IMR-90 (cell line): ENCODE measurements around the gene ACOT9. TPM values are rescaled to one million over a fixed set of nuclear protein-coding genes. Genes with fewer than 3 reads are reported as not detected.

Experiments used
- ATAC-seq: fragments of 200-7000 bp; cut with Tn5 transposase; 2 replicates; pipeline ENCODE4 v1.9.1; 2020; ENCODE audit warnings: low read depth, mild to moderate bottlenecking, moderate library complexity
- BruUV-seq: library from RNA; stranded (reverse); fragments of 400-500 nt; replicated peaks from 2 replicates; lab custom pipeline; 2021; lab: Mats Ljungman, UMichigan
- CTCF ChIA-PET: fragments of 300-600 bp; formaldehyde crosslinking; extraction: SDS; loops from one replicate; lab custom pipeline; 2021; ENCODE audit warnings: antibody characterized with exemption; lab: Yijun Ruan, JAX
- POLR2A ChIA-PET: fragments of 300-600 bp; sonication (Branson Sonifier 250); formaldehyde crosslinking; loops from one replicate; lab custom pipeline; 2022; ENCODE audit warnings: antibody characterized with exemption; ENCODE audit not compliant: unreplicated experiment; lab: Charles Lee
- DNase-seq: peaks from one replicate; pipeline ENCODE4 v3.0.0; 2013
- H2AFZ ChIP-seq: replicated peaks from 2 replicates; pipeline ENCODE3; 2013; ENCODE audit warnings: low read length, mild to moderate bottlenecking; ENCODE audit not compliant: poor library complexity
- H2AK5ac ChIP-seq: 2 replicates; pipeline ENCODE4 v1.6.1; 2013; ENCODE audit warnings: low read depth, low read length, inconsistent platforms
- H2AK9ac ChIP-seq: replicated peaks from 2 replicates; pipeline ENCODE3; 2013; ENCODE audit warnings: mild to moderate bottlenecking, low read depth, low read length, moderate library complexity; ENCODE audit not compliant: poor library complexity
- H2BK120ac ChIP-seq: 2 replicates; pipeline ENCODE4 v1.6.1; 2013; ENCODE audit warnings: low read depth, low read length, inconsistent platforms
- H2BK15ac ChIP-seq: 3 replicates; pipeline ENCODE4 v1.6.1; 2013; ENCODE audit warnings: low read depth, low read length, inconsistent platforms
- H2BK20ac ChIP-seq: 2 replicates; pipeline ENCODE4 v1.6.1; 2013; ENCODE audit warnings: low read depth, mild to moderate bottlenecking, inconsistent platforms, low read length, moderate library complexity
- H2BK5ac ChIP-seq: 2 replicates; pipeline ENCODE4 v1.6.1; 2013; ENCODE audit warnings: mild to moderate bottlenecking, low read depth, low read length, inconsistent platforms; ENCODE audit not compliant: poor library complexity, severe bottlenecking
- H3K14ac ChIP-seq: replicated peaks from 2 replicates; pipeline ENCODE4 v1.6.1; 2013; ENCODE audit warnings: low read depth, low read length, inconsistent platforms
- H3K18ac ChIP-seq: 2 replicates; pipeline ENCODE4 v1.6.1; 2013; ENCODE audit warnings: low read depth, low read length, control low read depth
- H3K23ac ChIP-seq: 2 replicates; pipeline ENCODE4 v1.6.1; 2013; ENCODE audit warnings: low read depth, low read length, inconsistent platforms
- H3K27ac ChIP-seq: 2 replicates; pipeline ENCODE4 v1.5.1; 2013; ENCODE audit warnings: mild to moderate bottlenecking, control low read depth, low read length; ENCODE audit not compliant: insufficient read depth
- H3K27me3 ChIP-seq: 2 replicates; pipeline ENCODE4 v1.6.1; 2013; ENCODE audit warnings: low read length; ENCODE audit not compliant: control insufficient read depth, insufficient read depth
- H3K36me3 ChIP-seq: 2 replicates; pipeline ENCODE4 v1.6.1; 2013; ENCODE audit warnings: low read length, mixed read lengths; ENCODE audit not compliant: control insufficient read depth, insufficient read depth
- H3K4ac ChIP-seq: 2 replicates; pipeline ENCODE4 v1.6.1; 2013; ENCODE audit warnings: low read depth, low read length, inconsistent platforms
- H3K4me1 ChIP-seq: 2 replicates; pipeline ENCODE4 v1.6.1; 2013; ENCODE audit warnings: low read length, mixed read lengths; ENCODE audit not compliant: control insufficient read depth, insufficient read depth
- H3K4me2 ChIP-seq: 2 replicates; pipeline ENCODE4 v1.6.1; 2013; ENCODE audit warnings: low read depth, mild to moderate bottlenecking, control low read depth, low read length, moderate library complexity
- H3K4me3 ChIP-seq: 2 replicates; pipeline ENCODE4 v1.5.1; 2013; ENCODE audit warnings: low read depth, mild to moderate bottlenecking, control low read depth, low read length, moderate library complexity; ENCODE audit not compliant: insufficient read depth
- H3K56ac ChIP-seq: 2 replicates; pipeline ENCODE4 v1.6.1; 2013; ENCODE audit warnings: low read length, inconsistent platforms; ENCODE audit not compliant: insufficient read depth; ENCODE audit errors: extremely low read depth
- H3K79me1 ChIP-seq, 2 experiments: 2 replicates each; pipeline ENCODE4 v1.6.1; 2013; ENCODE audit warnings: low read length in 2 of 2, inconsistent platforms in 1 of 2, low read depth in 1 of 2
- H3K9ac ChIP-seq: 2 replicates; pipeline ENCODE4 v1.6.1; 2013; ENCODE audit warnings: low read depth, low read length, control low read depth
- H3K9me1 ChIP-seq: 2 replicates; pipeline ENCODE4 v1.6.1; 2013; ENCODE audit warnings: low read length, inconsistent platforms; ENCODE audit not compliant: insufficient read depth
- H3K9me3 ChIP-seq: 2 replicates; pipeline ENCODE4 v1.6.1; 2013; ENCODE audit warnings: low read length; ENCODE audit not compliant: control insufficient read depth, insufficient read depth
- H4K20me1 ChIP-seq: 2 replicates; pipeline ENCODE4 v1.6.1; 2013; ENCODE audit warnings: low read length, inconsistent platforms; ENCODE audit not compliant: insufficient read depth
- H4K5ac ChIP-seq: 2 replicates; pipeline ENCODE4 v1.6.1; 2013; ENCODE audit warnings: mild to moderate bottlenecking, low read depth, low read length, control low read depth
- H4K8ac ChIP-seq, 2 experiments: 2 replicates each; pipeline ENCODE4 v1.6.1; 2013; ENCODE audit warnings: low read depth in 2 of 2, low read length in 2 of 2, control low read depth in 1 of 2, inconsistent platforms in 1 of 2
- H4K91ac ChIP-seq: 2 replicates; pipeline ENCODE4 v1.6.1; 2013; ENCODE audit warnings: low read depth, low read length, inconsistent platforms; ENCODE audit not compliant: insufficient read depth
- CEBPB ChIP-seq: IDR thresholded peaks from 2 replicates; pipeline ENCODE4 v1.6.1; 2012; ENCODE audit warnings: low read depth, low read length, improper control_type of control experiment
- CHD1 ChIP-seq: IDR thresholded peaks from 2 replicates; pipeline ENCODE4 v1.6.1; 2012; ENCODE audit warnings: low read depth, low read length, improper control_type of control experiment
- MAFK ChIP-seq: IDR thresholded peaks from 2 replicates; pipeline ENCODE4 v1.6.1; 2012; ENCODE audit warnings: low read depth, low read length, improper control_type of control experiment
- MAZ ChIP-seq: IDR thresholded peaks from 2 replicates; pipeline ENCODE4 v1.6.1; 2012; ENCODE audit warnings: low read depth, mild to moderate bottlenecking, low read length, improper control_type of control experiment, moderate library complexity, borderline replicate concordance
- MXI1 ChIP-seq: IDR thresholded peaks from 2 replicates; pipeline ENCODE4 v1.6.1; 2012; ENCODE audit warnings: low read depth, mild to moderate bottlenecking, low read length, moderate library complexity, borderline replicate concordance
- NFE2L2 ChIP-seq: fragments of 150-350 bp; IDR thresholded peaks from 2 replicates; pipeline ENCODE4 v1.6.1; 2016; ENCODE audit warnings: low read depth, mild to moderate bottlenecking, low read length
- RCOR1 ChIP-seq: IDR thresholded peaks from 2 replicates; pipeline ENCODE4 v1.6.1; 2012; ENCODE audit warnings: mild to moderate bottlenecking, low read length, improper control_type of control experiment; ENCODE audit not compliant: insufficient replicate concordance
- RFX5 ChIP-seq: IDR thresholded peaks from 2 replicates; pipeline ENCODE4 v1.8.0; 2012; ENCODE audit warnings: low read depth, mild to moderate bottlenecking, low read length, moderate library complexity
- WGBS, 2 experiments: methylation state at CpG; one replicate each; pipeline versions ENCODE4 v1.1.5 to v1.1.7; 2013; ENCODE audit warnings: missing lambda C conversion rate in 2 of 2; ENCODE audit not compliant: insufficient read length in 1 of 2; ENCODE audit errors: extremely low coverage in 2 of 2; 5-methylcytosine and 5-hydroxymethylcytosine counted together
- dilution Hi-C: fragments of 300-500 bp; cut with HindIII; formaldehyde crosslinking; loops from one replicate; pipeline ENCODE4 v1.14.3; 2018; ENCODE audit warnings: low sequenced_read_pairs; ENCODE audit not compliant: unreplicated experiment
- in situ Hi-C: fragments of 300-500 bp; cut with MboI; formaldehyde crosslinking; loops from 3 replicates; pipeline ENCODE4 v1.14.3; 2019; ENCODE audit warnings: low sequenced_read_pairs, inconsistent platforms, mixed read lengths
- intact Hi-C: fragments of 100-400 bp; cut with micrococcal nuclease; formaldehyde crosslinking; loops from 2 replicates; pipeline ENCODE4 v1.10.0; 2022
- polyA plus RNA-seq, 3 experiments: library from polyadenylated mRNA; depleted of rRNA; stranded (reverse); fragments of >200 nt; gene quantifications; 2 replicates each; pipeline ENCODE4 v1.2.3, GENCODE V29; 2012; ENCODE audit warnings: low replicate concordance in 1 of 3
- total RNA-seq: library from RNA; depleted of rRNA; stranded (reverse); fragments of >200 nt; gene quantifications from 2 replicates; pipeline ENCODE4 v1.2.3, GENCODE V29; 2012
- TF ChIP-seq, protein P1 (sequence below): fragments of 150-350 bp; IDR thresholded peaks from 2 replicates; pipeline ENCODE4 v1.6.1; 2016; ENCODE audit warnings: low read depth, mild to moderate bottlenecking, low read length, moderate library complexity, borderline replicate concordance
- TF ChIP-seq, protein P2 (sequence below): conservative IDR thresholded peaks from 2 replicates; pipeline ENCODE4 v1.5.1; 2012; ENCODE audit warnings: mild to moderate bottlenecking, low read depth, low read length, improper control_type of control experiment
- TF ChIP-seq, protein P3 (sequence below): fragments of 150-350 bp; IDR thresholded peaks from 2 replicates; pipeline ENCODE4 v1.6.1; 2017; ENCODE audit warnings: mild to moderate bottlenecking, antibody characterized with exemption, low read length, low read depth

The ACOT9 gene
- total and polyA plus RNA-seq, 2 of the 4 experiments (the other 2 are of a cell fraction) = 43.5 to 47.3 TPM

DNA sequence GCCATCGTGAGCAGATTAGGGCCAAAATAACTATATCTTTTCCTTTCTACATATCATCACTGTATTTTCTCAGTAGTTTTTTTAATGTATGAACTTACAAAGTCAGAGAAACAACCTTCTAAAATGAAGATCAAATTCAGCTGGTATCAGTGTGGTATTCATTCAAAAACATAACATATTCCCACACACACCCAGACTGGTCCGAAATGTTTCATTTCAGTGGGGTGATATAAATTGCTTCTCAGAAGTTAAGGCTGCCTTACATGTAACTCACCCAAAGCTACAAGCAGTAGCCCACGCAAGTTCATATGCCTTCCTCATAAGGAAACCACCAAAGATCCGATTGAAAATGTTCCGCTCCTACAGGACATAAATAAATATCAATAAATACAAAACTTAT is 37.8 kb downstream of the ACOT9 start:
- POLR2A ChIA-PET = no interaction called here
- no peak overlapping the region for H2BK120ac ChIP-seq
- H3K56ac ChIP-seq = no peak overlapping the region
- DNase-seq = no peak
- H3K4ac ChIP-seq = no peak overlapping the region
- H3K18ac ChIP-seq = no peak overlapping the region
- H4K20me1 ChIP-seq = no peaks in the 10 kb centered on the region
- H2AFZ ChIP-seq = no peak overlapping the region
- ATAC-seq = no peak
- H3K4me2 ChIP-seq = no peak overlapping the region
- no peak overlapping the region for H2AK5ac ChIP-seq
- BruUV-seq = no TSS peak
- intact Hi-C loops = no loop called here
- no peaks in the 10 kb centered on the region for H3K27me3 ChIP-seq
- no peak overlapping the region for H2AK9ac ChIP-seq
- no peaks in the 10 kb centered on the region for H3K9me3 ChIP-seq
- H3K36me3 ChIP-seq = peaks cover 17% of the 10 kb centered on the region
- no peak overlapping the region for H4K91ac ChIP-seq
- no peak overlapping the region for H2BK20ac ChIP-seq
- dilution Hi-C loops = no loop called here
- H3K14ac ChIP-seq = no peak overlapping the region
- no peak overlapping the region for H3K4me3 ChIP-seq
- no peaks in the 10 kb centered on the region for H3K4me1 ChIP-seq
- no peak overlapping the region for H4K5ac ChIP-seq
- H4K8ac ChIP-seq = no peak overlapping the region
- no peak overlapping the region for H3K27ac ChIP-seq
- CTCF ChIA-PET = no interaction called here
- TF ChIP-seq RCOR1 (no peak), MXI1 (no peak), RFX5 (no peak), NFE2L2 (no peak), MAZ (no peak), CHD1 (no peak), MAFK (no peak), CEBPB (no peak)
- TF ChIP-seq, protein P1, sequence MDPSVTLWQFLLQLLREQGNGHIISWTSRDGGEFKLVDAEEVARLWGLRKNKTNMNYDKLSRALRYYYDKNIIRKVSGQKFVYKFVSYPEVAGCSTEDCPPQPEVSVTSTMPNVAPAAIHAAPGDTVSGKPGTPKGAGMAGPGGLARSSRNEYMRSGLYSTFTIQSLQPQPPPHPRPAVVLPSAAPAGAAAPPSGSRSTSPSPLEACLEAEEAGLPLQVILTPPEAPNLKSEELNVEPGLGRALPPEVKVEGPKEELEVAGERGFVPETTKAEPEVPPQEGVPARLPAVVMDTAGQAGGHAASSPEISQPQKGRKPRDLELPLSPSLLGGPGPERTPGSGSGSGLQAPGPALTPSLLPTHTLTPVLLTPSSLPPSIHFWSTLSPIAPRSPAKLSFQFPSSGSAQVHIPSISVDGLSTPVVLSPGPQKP = no peak
- TF ChIP-seq, protein P2, sequence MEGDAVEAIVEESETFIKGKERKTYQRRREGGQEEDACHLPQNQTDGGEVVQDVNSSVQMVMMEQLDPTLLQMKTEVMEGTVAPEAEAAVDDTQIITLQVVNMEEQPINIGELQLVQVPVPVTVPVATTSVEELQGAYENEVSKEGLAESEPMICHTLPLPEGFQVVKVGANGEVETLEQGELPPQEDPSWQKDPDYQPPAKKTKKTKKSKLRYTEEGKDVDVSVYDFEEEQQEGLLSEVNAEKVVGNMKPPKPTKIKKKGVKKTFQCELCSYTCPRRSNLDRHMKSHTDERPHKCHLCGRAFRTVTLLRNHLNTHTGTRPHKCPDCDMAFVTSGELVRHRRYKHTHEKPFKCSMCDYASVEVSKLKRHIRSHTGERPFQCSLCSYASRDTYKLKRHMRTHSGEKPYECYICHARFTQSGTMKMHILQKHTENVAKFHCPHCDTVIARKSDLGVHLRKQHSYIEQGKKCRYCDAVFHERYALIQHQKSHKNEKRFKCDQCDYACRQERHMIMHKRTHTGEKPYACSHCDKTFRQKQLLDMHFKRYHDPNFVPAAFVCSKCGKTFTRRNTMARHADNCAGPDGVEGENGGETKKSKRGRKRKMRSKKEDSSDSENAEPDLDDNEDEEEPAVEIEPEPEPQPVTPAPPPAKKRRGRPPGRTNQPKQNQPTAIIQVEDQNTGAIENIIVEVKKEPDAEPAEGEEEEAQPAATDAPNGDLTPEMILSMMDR = no peak
- TF ChIP-seq, protein P3, sequence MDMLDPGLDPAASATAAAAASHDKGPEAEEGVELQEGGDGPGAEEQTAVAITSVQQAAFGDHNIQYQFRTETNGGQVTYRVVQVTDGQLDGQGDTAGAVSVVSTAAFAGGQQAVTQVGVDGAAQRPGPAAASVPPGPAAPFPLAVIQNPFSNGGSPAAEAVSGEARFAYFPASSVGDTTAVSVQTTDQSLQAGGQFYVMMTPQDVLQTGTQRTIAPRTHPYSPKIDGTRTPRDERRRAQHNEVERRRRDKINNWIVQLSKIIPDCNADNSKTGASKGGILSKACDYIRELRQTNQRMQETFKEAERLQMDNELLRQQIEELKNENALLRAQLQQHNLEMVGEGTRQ = no peak
- no peak overlapping the region for H2BK5ac ChIP-seq
- WGBS, 2 experiments = no CpG with 5 or more reads among the region's 5 CpGs
- H3K9ac ChIP-seq = no peak overlapping the region
- H2BK15ac ChIP-seq = no peak overlapping the region
- no peak overlapping the region for H3K23ac ChIP-seq
- in situ Hi-C loops = loop anchor here (25.0 kb wide), 1 partner anchor 357 kb away; the partner anchor contains the start of gene EIF2S3
- H3K9me1 ChIP-seq = no peaks in the 10 kb centered on the region
- no peaks in the 10 kb centered on the region; a peak in 1 of 4 replicates for H3K79me1 ChIP-seq
